ENCODE measurements around the gene SET.

Gene SET

DNA sequence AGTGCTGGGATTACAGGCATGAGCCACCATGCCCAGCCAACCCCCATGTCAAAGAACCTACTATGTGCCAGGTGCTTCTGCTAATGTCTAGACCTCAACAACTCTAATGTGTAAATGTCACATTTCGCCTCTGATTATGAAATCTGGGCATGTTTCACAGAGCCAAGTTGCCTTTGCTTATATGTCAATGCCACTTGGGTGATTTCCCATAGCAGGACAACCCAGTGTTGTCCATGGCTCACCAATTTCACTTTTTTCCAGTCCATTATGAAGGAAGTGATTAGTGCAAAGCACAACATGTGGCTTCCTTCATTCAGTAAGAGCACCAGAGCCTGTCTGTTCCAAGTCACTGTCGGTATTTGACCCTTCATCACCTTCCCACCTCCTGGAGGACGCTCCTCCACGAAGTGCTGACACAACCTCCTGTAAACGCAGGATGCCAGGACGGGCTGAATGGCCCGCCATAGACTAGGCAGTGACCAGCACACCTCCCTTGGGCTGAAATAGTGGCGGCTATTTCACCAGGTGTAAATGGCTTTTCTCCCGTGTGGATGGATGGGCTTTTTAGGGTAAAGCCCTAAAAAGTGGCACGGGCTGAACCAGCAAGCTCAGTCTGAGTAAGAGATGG, 12.3 kb downstream of the SET start:
- DNase-seq: no peak
- Histone ChIP-seq H3K27ac (ENCODE audit: insufficient read depth, low read length, poor library complexity, severe bottlenecking) (no peak overlapping the region), H3K36me3 (ENCODE audit: control insufficient read depth, insufficient read depth, low read length) (no peaks in the 10 kb centered on the region), H3K4me1 (ENCODE audit: control insufficient read depth, insufficient read depth, low read length, poor library complexity, severe bottlenecking) (peaks cover 11% of the 10 kb centered on the region), H3K9me3 (ENCODE audit: control insufficient read depth, low read length) (no peaks in the 10 kb centered on the region), H3K4me3 (ENCODE audit: insufficient read depth, low read depth, low read length, poor library complexity, severe bottlenecking) (no peak overlapping the region), H3K27me3 (replicated peaks; ENCODE audit: control insufficient read depth, insufficient read depth, low read length, poor library complexity, severe bottlenecking) (no peaks in the 10 kb centered on the region)

DNA sequence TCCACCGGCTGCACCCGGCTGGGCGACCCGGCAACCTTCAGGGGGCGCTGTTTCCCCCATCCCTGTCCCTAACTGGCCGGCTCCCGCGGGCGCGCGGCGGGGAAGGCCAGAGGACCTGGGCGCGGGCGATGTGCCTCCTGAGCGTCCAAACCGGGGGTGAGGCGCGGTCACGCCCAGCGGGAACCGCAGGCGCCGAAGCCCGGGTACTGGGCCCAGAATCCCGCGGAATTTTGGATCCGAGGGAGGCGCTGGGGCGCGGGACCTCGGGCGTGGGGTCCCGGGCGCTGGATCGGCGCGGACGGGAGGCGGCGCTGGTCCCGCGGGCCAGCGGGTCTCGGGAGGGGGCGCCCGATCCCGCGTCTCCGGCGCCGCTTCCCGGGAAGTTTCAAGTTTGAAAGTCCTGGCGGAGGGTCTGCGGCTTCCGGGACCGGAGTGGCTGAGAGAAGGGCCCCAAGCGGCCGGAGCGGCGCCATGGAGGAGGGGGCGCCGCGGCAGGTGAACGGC, 13.5 kb downstream of the SET start, which contains the start of gene PKN3:
Gene PKN3, plus strand, starts transcription at position 59 of the 504 bp plus-strand sequence. Its CDS starts 413 bp downstream, at position 472.
- H3K9me3 ChIP-seq (ENCODE audit: control insufficient read depth, low read length): no peaks in the 10 kb centered on the region
- H3K4me1 ChIP-seq (ENCODE audit: control insufficient read depth, insufficient read depth, low read length, poor library complexity, severe bottlenecking): peaks cover 11% of the 10 kb centered on the region
- no peaks in the 10 kb centered on the region for H3K27me3 ChIP-seq (replicated peaks; ENCODE audit: control insufficient read depth, insufficient read depth, low read length, poor library complexity, severe bottlenecking)
- DNase-seq: peak; percentile 65 to 75 (median 67)
- peak within 1 kb of the TSS; percentile 68 for H3K4me3 ChIP-seq (ENCODE audit: insufficient read depth, low read depth, low read length, poor library complexity, severe bottlenecking)
- peak within 1 kb of the TSS; percentile 18 for H3K27ac ChIP-seq (ENCODE audit: insufficient read depth, low read length, poor library complexity, severe bottlenecking)
- H3K36me3 ChIP-seq (ENCODE audit: control insufficient read depth, insufficient read depth, low read length): no peaks in the 10 kb centered on the region

DNA sequence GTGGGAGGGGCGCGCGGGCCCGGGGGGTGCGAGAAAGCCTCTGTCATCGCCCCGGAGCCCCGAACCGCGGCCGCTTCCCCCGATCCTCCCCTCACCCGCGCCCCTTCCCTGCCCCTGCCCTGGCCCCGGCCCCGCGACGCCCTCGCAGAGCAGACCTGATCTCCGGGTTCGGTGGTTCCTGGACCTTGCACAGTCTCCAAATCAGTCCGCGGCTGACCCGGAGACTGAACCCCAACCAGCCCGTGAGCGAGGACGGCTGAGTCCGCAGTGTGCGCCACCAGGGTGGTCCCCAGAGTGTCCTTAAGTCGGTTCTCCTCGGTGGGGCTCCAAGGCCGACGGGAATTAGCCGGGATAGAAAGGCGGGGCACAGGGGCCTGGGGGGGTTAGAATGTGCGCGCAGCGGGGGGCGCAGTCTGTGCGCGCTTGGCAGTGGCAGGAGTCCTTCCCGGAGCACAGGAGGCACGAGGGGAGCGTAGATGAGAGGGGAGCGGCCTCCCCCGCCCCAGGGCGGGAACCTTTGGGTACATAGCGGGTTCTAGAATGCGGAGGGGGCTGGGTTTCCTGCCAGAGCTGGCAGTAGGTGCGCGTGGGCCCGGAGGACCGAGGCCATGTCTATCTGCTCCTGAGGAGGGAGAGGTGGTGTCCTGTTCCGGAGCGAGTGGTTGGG, 14.1 kb downstream of the SET start:
- Histone ChIP-seq H3K4me3 (ENCODE audit: insufficient read depth, low read depth, low read length, poor library complexity, severe bottlenecking) (peak overlapping the region; percentile 68), H3K4me1 (ENCODE audit: control insufficient read depth, insufficient read depth, low read length, poor library complexity, severe bottlenecking) (peaks cover 11% of the 10 kb centered on the region), H3K9me3 (ENCODE audit: control insufficient read depth, low read length) (no peaks in the 10 kb centered on the region), H3K27ac (ENCODE audit: insufficient read depth, low read length, poor library complexity, severe bottlenecking) (peak overlapping the region; percentile 18), H3K36me3 (ENCODE audit: control insufficient read depth, insufficient read depth, low read length) (no peaks in the 10 kb centered on the region), H3K27me3 (replicated peaks; ENCODE audit: control insufficient read depth, insufficient read depth, low read length, poor library complexity, severe bottlenecking) (no peaks in the 10 kb centered on the region)
- no peak for DNase-seq

- Histone ChIP-seq H3K27me3 (replicated peaks; ENCODE audit: control insufficient read depth, insufficient read depth, low read length, poor library complexity, severe bottlenecking) (no peaks in the 10 kb centered on the region), H3K36me3 (ENCODE audit: control insufficient read depth, insufficient read depth, low read length) (no peaks in the 10 kb centered on the region), H3K9me3 (ENCODE audit: control insufficient read depth, low read length) (no peaks in the 10 kb centered on the region), H3K4me3 (ENCODE audit: insufficient read depth, low read depth, low read length, poor library complexity, severe bottlenecking) (peak overlapping the region; percentile 68), H3K4me1 (ENCODE audit: control insufficient read depth, insufficient read depth, low read length, poor library complexity, severe bottlenecking) (peaks cover 11% of the 10 kb centered on the region), H3K27ac (ENCODE audit: insufficient read depth, low read length, poor library complexity, severe bottlenecking) (no peak overlapping the region)
- no peak for DNase-seq
Measured at GRCh38 chr9:128703616-128704355, 14.8 kb downstream of the SET start.

DNA sequence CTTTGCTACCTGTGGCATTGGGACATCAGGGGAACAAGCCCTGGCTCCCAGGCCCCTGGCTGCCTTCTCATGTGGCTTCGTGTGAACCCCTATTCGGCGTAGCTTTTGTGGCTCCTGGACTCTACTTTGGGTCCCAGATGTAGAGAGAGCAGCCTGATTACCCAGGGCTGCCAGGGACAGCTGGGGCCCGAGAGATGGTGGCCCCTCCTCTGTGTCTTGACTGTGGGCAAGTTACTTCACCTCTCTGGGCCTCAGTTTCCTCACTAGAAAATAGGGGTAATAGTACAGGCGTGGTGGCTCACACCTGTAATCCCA, 15.3 kb downstream of the SET start:
- H3K4me1 ChIP-seq (ENCODE audit: control insufficient read depth, insufficient read depth, low read length, poor library complexity, severe bottlenecking): peaks cover 11% of the 10 kb centered on the region
- no peaks in the 10 kb centered on the region for H3K9me3 ChIP-seq (ENCODE audit: control insufficient read depth, low read length)
- no peak for DNase-seq
- no peaks in the 10 kb centered on the region for H3K36me3 ChIP-seq (ENCODE audit: control insufficient read depth, insufficient read depth, low read length)
- H3K27me3 ChIP-seq (replicated peaks; ENCODE audit: control insufficient read depth, insufficient read depth, low read length, poor library complexity, severe bottlenecking): no peaks in the 10 kb centered on the region
- H3K27ac ChIP-seq (ENCODE audit: insufficient read depth, low read length, poor library complexity, severe bottlenecking): no peak overlapping the region
- H3K4me3 ChIP-seq (ENCODE audit: insufficient read depth, low read depth, low read length, poor library complexity, severe bottlenecking): no peak overlapping the region

- DNase-seq: no peak
- Histone ChIP-seq H3K27ac (ENCODE audit: insufficient read depth, low read length, poor library complexity, severe bottlenecking) (no peak overlapping the region), H3K36me3 (ENCODE audit: control insufficient read depth, insufficient read depth, low read length) (no peaks in the 10 kb centered on the region), H3K9me3 (ENCODE audit: control insufficient read depth, low read length) (no peaks in the 10 kb centered on the region), H3K4me1 (ENCODE audit: control insufficient read depth, insufficient read depth, low read length, poor library complexity, severe bottlenecking) (peaks cover 11% of the 10 kb centered on the region), H3K4me3 (ENCODE audit: insufficient read depth, low read depth, low read length, poor library complexity, severe bottlenecking) (no peak overlapping the region), H3K27me3 (replicated peaks; ENCODE audit: control insufficient read depth, insufficient read depth, low read length, poor library complexity, severe bottlenecking) (no peaks in the 10 kb centered on the region)
Measured at GRCh38 chr9:128705051-128705965, 16.3 kb downstream of the SET start.

DNA sequence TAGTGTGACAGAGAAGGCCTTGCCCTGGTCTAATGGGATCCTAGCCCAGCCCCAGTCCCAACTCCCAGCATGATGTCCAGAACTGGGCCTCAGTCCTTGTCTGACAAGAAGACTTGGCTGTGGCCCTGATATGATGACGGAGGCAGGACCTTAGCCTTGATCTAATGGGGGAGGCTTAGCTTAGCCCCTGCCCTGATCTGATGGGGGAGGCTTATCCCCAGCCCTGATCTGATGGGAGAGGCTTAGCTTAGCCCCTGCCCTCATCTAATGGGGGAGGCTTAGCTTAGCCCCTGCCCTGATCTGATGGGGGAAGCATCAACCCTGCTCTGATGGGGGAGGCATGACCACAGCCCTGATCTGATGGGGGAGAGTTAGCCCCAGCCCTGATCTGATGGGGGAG, 17.0 kb downstream of the SET start:
- no peaks in the 10 kb centered on the region for H3K27me3 ChIP-seq (replicated peaks; ENCODE audit: control insufficient read depth, insufficient read depth, low read length, poor library complexity, severe bottlenecking)
- no peak overlapping the region for H3K27ac ChIP-seq (ENCODE audit: insufficient read depth, low read length, poor library complexity, severe bottlenecking)
- H3K36me3 ChIP-seq (ENCODE audit: control insufficient read depth, insufficient read depth, low read length): no peaks in the 10 kb centered on the region
- no peak overlapping the region for H3K4me3 ChIP-seq (ENCODE audit: insufficient read depth, low read depth, low read length, poor library complexity, severe bottlenecking)
- no peaks in the 10 kb centered on the region for H3K9me3 ChIP-seq (ENCODE audit: control insufficient read depth, low read length)
- peaks cover 11% of the 10 kb centered on the region for H3K4me1 ChIP-seq (ENCODE audit: control insufficient read depth, insufficient read depth, low read length, poor library complexity, severe bottlenecking)
- DNase-seq: no peak

DNA sequence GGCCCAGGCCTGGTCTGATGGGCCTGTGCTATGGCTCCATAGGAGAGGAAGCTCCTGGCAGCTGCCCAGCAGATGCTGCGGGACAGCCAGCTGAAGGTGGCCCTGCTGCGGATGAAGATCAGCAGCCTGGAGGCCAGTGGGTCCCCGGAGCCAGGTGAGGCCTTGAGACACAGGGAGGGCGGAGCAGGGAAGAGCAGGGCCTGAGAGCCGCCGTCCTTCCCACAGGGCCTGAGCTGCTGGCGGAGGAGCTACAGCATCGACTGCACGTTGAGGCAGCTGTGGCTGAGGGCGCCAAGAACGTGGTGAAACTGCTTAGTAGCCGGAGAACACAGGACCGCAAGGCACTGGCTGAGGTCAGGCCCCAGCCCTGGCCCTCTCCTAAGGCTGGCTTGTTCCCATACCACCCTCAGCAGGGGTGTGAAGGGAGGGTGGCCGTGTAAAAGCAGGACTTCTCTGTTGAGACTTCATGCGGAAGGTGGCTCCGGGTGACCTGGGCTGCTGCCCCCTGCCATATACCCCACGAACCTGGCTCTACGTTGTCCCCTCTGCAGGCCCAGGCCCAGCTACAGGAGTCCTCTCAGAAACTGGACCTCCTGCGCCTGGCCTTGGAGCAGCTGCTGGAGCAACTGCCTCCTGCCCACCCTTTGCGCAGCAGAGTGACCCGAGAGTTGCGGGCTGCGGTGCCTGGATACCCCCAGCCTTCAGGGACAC, 17.8 kb downstream of the SET start:
- H3K4me3 ChIP-seq (ENCODE audit: insufficient read depth, low read depth, low read length, poor library complexity, severe bottlenecking): no peak overlapping the region
- H3K4me1 ChIP-seq (ENCODE audit: control insufficient read depth, insufficient read depth, low read length, poor library complexity, severe bottlenecking): peaks cover 11% of the 10 kb centered on the region
- H3K9me3 ChIP-seq (ENCODE audit: control insufficient read depth, low read length): no peaks in the 10 kb centered on the region
- H3K27me3 ChIP-seq (replicated peaks; ENCODE audit: control insufficient read depth, insufficient read depth, low read length, poor library complexity, severe bottlenecking): no peaks in the 10 kb centered on the region
- no peak for DNase-seq
- H3K36me3 ChIP-seq (ENCODE audit: control insufficient read depth, insufficient read depth, low read length): no peaks in the 10 kb centered on the region
- no peak overlapping the region for H3K27ac ChIP-seq (ENCODE audit: insufficient read depth, low read length, poor library complexity, severe bottlenecking)

DNA sequence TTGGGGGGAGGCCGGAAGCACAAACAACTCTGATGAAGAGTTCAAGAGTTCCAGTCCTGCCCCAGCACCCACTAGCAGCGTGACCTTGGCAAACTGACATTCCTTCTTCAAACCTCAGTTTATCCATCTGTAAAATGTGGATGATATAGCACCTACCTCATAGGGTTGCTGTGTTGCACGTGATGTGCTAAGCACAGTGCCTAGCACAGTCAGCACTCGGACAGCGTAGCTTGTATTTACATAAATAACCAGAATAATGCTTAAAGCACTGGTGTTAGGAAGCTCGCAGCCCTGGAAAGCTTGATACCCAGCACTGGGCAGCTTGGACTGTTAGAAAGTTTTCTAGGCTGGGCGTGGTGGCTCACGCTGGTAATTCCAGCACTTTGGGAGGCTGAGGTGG, 18.4 kb downstream of the SET start:
- Histone ChIP-seq H3K27ac (ENCODE audit: insufficient read depth, low read length, poor library complexity, severe bottlenecking) (no peak overlapping the region), H3K4me1 (ENCODE audit: control insufficient read depth, insufficient read depth, low read length, poor library complexity, severe bottlenecking) (peaks cover 6% of the 10 kb centered on the region), H3K9me3 (ENCODE audit: control insufficient read depth, low read length) (no peaks in the 10 kb centered on the region), H3K4me3 (ENCODE audit: insufficient read depth, low read depth, low read length, poor library complexity, severe bottlenecking) (no peak overlapping the region), H3K27me3 (replicated peaks; ENCODE audit: control insufficient read depth, insufficient read depth, low read length, poor library complexity, severe bottlenecking) (no peaks in the 10 kb centered on the region), H3K36me3 (ENCODE audit: control insufficient read depth, insufficient read depth, low read length) (no peaks in the 10 kb centered on the region)
- DNase-seq: no peak

Data from effector memory CD4-positive, alpha-beta T cell (primary cell).